Fibroblast of skin of back (primary cell): ENCODE results near the gene FGF10.

Experiments used
- DNase-seq: peaks from one replicate; pipeline ENCODE4 v3.0.0-alpha.2; 2013

The FGF10 gene

DNA sequence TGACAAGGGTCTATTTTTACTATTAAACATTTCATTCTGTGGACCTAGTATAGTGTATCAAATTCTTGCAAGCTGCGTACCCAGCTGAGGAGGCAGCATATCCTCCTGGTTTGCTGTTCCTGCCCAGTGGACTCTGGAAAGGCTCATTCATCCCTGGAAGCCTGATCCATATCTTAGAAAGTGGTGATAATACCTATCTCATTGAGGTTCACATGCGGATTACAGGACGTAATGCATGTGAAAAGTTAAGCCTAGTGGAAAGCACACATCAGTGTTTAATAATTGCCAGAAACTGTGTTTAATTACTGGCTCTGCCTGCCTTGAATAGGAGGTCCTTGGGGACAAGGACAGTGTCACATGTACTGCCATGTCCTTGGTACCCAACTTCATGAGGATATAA is 132.0 kb downstream of the FGF10 start:
- DNase-seq = no peak
